Brain microvascular endothelial cell (primary cell): Measurements from ENCODE around the gene PTPRM.

ENCODE experiments used
- DNase-seq: peaks from one replicate; pipeline ENCODE4 v3.0.0-alpha.2; 2020
- H3K27ac ChIP-seq: fragments of 250-450 bp; sonication (Bioruptor Pico); 2 replicates; pipeline ENCODE4 v1.5.1; 2020; ENCODE audit warnings: mild to moderate bottlenecking, moderate library complexity
- H3K27me3 ChIP-seq: fragments of 250-450 bp; sonication (Bioruptor Pico); replicated peaks from 2 replicates; pipeline ENCODE4 v1.5.1; 2020; ENCODE audit warnings: mild to moderate bottlenecking
- H3K36me3 ChIP-seq: fragments of 250-450 bp; sonication (Bioruptor Pico); replicated peaks from 2 replicates; pipeline ENCODE4 v1.5.1; 2020; ENCODE audit warnings: mild to moderate bottlenecking
- H3K4me3 ChIP-seq: 2 replicates; pipeline ENCODE4 v1.5.1; 2011; ENCODE audit warnings: low read depth, mild to moderate bottlenecking, control low read depth, low read length, moderate library complexity
- CTCF ChIP-seq: IDR thresholded peaks from 2 replicates; pipeline ENCODE4 v1.5.1; 2011; ENCODE audit warnings: low read depth, mild to moderate bottlenecking, moderate library complexity, low read length, control low read depth, inconsistent platforms; ENCODE audit errors: missing control alignments
- in situ Hi-C: cut with HindIII; loops from 2 replicates; pipeline ENCODE4 v1.10.0; 2017; ENCODE audit warnings: low sequenced_read_pairs, low pct_ligation_motif_present

The PTPRM gene

GRCh38 chr18:7545734-7546133, 21.4 kb upstream of the PTPRM start:
- in situ Hi-C loops, result no loop called here

GRCh38 chr18:7548221-7548620, 18.9 kb upstream of the PTPRM start:
- Histone ChIP-seq H3K4me3 (no peak overlapping the region), H3K27ac (no peak overlapping the region), H3K36me3 (no peaks in the 10 kb centered on the region), H3K27me3 (no peaks in the 10 kb centered on the region)
- no peak for TF ChIP-seq CTCF
- in situ Hi-C loops, result no loop called here
- no peak for DNase-seq

More at GRCh38 chr18:7545734-7546133, 21.4 kb upstream of the PTPRM start:
- Histone ChIP-seq H3K27ac (no peak overlapping the region), H3K27me3 (no peaks in the 10 kb centered on the region), H3K4me3 (no peak overlapping the region), H3K36me3 (no peaks in the 10 kb centered on the region)
- TF ChIP-seq CTCF, result no peak
- no peak for DNase-seq

- Histone ChIP-seq H3K27ac (no peak overlapping the region), H3K27me3 (no peaks in the 10 kb centered on the region), H3K4me3 (no peak overlapping the region), H3K36me3 (no peaks in the 10 kb centered on the region)
- no peak for DNase-seq
- TF ChIP-seq CTCF, result no peak
- in situ Hi-C loops, result no loop called here
Observed at GRCh38 chr18:7548721-7549120, 18.4 kb upstream of the PTPRM start.

GRCh38 chr18:7557973-7558372, 9.1 kb upstream of the PTPRM start:
- TF ChIP-seq CTCF, result no peak
- Histone ChIP-seq H3K36me3 (no peaks in the 10 kb centered on the region), H3K4me3 (no peak overlapping the region), H3K27me3 (no peaks in the 10 kb centered on the region), H3K27ac (no peak overlapping the region)
- DNase-seq, result no peak
- in situ Hi-C loops, result no loop called here

DNA sequence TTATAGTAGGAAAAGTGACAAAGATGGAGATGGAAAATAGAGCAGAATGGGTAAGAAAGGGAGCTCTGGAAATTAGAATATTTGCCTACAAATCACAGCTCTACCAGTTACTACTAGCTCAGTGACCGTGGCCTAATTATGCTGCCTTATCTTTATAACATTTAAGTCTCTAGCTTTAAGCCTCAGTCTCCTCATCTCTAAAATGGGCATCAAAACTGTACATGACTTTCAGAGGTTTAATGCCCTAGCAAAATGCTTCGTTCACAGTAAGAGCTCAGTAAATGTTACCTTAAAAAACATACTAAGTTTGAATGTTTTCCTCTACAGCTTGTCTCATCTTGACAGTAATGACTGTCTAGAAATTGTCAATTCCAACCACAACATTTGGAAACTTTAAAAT, 8.3 kb upstream of the PTPRM start:
- H3K36me3 ChIP-seq, result no peaks in the 10 kb centered on the region
- in situ Hi-C loops, result no loop called here
- no peaks in the 10 kb centered on the region for H3K27me3 ChIP-seq
- no peak for DNase-seq
- H3K4me3 ChIP-seq, result no peak overlapping the region
- no peak overlapping the region for H3K27ac ChIP-seq
- no peak for TF ChIP-seq CTCF

- Histone ChIP-seq H3K27me3 (no peaks in the 10 kb centered on the region), H3K4me3 (no peak overlapping the region), H3K36me3 (no peaks in the 10 kb centered on the region), H3K27ac (no peak overlapping the region)
- in situ Hi-C loops, result no loop called here
- no peak for DNase-seq
- no peak for TF ChIP-seq CTCF
Observed at GRCh38 chr18:7559709-7560319, 7.3 kb upstream of the PTPRM start.
